ENCODE results near the gene BCL7C.
"Not testable (repeated sequence)": the region's sequence is repeated elsewhere in the genome, so short reads cannot be mapped to it uniquely, and the experiment has no call there.

Gene BCL7C

GRCh38 chr16:30894540-30895368, 877 bp upstream of the BCL7C start:
- DNase-seq (no peak), ATAC-seq (no peak)

- peak; percentile 4 for ATAC-seq
- DNase-seq = peak; percentile 37
Measured at GRCh38 chr16:30893417-30893743, 497 bp downstream of the BCL7C start.

- peak; percentile 19 for DNase-seq
- no peak for ATAC-seq
Measured at GRCh38 chr16:30892670-30893416, 1.0 kb downstream of the BCL7C start.

- not testable (repeated sequence) for DNase-seq, ATAC-seq
Measured at GRCh38 chr16:30891043-30891823, 2.6 kb downstream of the BCL7C start.

- DNase-seq = no peak
- no peak for ATAC-seq
Measured at GRCh38 chr16:30889721-30890120, 4.2 kb downstream of the BCL7C start.

- DNase-seq (no peak), ATAC-seq (no peak)
Measured at GRCh38 chr16:30888856-30889499, 4.9 kb downstream of the BCL7C start.

- ATAC-seq (no peak), DNase-seq (no peak)
Measured at GRCh38 chr16:30887927-30888326, 6.0 kb downstream of the BCL7C start.

GRCh38 chr16:30886145-30886544, 7.7 kb downstream of the BCL7C start:
- ATAC-seq (no peak), DNase-seq (no peak)

GRCh38 chr16:30885196-30885595, 8.7 kb downstream of the BCL7C start:
- no peak for DNase-seq
- no peak for ATAC-seq

- DNase-seq (no peak), ATAC-seq (no peak)
Measured at GRCh38 chr16:30884760-30885159, 9.1 kb downstream of the BCL7C start.

GRCh38 chr16:30882429-30883310, 11.2 kb downstream of the BCL7C start:
- ATAC-seq (peak; percentile 36), DNase-seq (no peak)

- DNase-seq = peak; percentile 15
- ATAC-seq = no peak
Measured at GRCh38 chr16:30876867-30877266, 17.0 kb downstream of the BCL7C start.

- DNase-seq = peak; percentile 44
Measured at GRCh38 chr16:30875871-30876801, 17.7 kb downstream of the BCL7C start.

GRCh38 chr16:30874821-30875717, 18.8 kb downstream of the BCL7C start:
- ATAC-seq (peak; percentile 93), DNase-seq (peak; percentile 93)

More at GRCh38 chr16:30875871-30876801, 17.7 kb downstream of the BCL7C start:
- peak; percentile 60 for ATAC-seq

GRCh38 chr16:30874244-30874820, 19.5 kb downstream of the BCL7C start:
- DNase-seq (peak; percentile 15), ATAC-seq (no peak)

GRCh38 chr16:30870904-30871303, 23.0 kb downstream of the BCL7C start:
- no peak for ATAC-seq
- DNase-seq = no peak

GRCh38 chr16:30867747-30868146, 26.1 kb downstream of the BCL7C start:
- no peak for ATAC-seq
- DNase-seq = no peak

GRCh38 chr16:30866031-30866430, 27.8 kb downstream of the BCL7C start:
- ATAC-seq (no peak), DNase-seq (no peak)

GRCh38 chr16:30863178-30863577, 30.7 kb downstream of the BCL7C start:
- not testable (repeated sequence) for DNase-seq, ATAC-seq

Measured in stimulated activated naive CD8-positive, alpha-beta T cell treated with anti-CD3 and anti-CD28 coated beads, Interleukin-15, Interleukin-2, amounts not matched to agents 100 U/mL and 50 U/mL, for 24 hours (primary cell).